ENCODE data around the gene C9orf78.

DNA sequence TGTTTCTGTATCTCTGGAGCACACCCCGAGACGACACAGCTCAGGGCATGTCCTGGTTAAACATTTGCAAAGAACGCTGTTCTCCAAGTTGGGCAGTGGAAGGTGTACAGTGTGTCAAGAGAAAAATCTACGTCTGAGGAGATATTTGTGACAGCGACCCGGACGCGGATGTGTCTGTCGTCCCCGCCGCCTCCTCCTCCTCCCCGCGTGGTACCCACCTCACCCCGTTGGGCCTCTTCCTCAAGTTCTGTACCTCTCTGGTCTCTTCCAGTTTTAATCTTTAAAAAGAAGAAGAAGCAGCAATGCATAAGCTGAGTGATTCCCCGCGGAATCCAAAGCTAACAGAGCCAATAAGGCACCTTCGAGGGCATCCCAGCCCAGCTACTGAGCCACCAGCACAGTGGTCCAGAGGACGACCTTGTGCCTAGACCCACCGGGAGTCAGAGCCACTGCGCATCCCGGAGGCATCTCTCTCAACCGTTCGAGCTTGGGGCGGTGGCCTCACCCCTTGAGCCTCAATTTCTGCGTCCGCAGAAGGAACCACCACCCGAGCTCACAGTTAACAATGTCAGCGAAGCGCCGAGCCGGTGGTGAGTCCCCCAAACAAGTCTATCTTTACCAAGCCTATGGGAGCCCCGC is 467 bp downstream of the C9orf78 start:
- no peak for TF ChIP-seq TCF12 (IDR thresholded peaks at IDR 0.05; ENCODE audit: low read depth)
- TF ChIP-seq RAD21 (IDR thresholded peaks at IDR 0.05; ENCODE audit: low read depth) = no peak
- TF ChIP-seq TAF1 (IDR thresholded peaks at IDR 0.05; ENCODE audit: low read depth) = no peak
- TF ChIP-seq TEAD4 (IDR thresholded peaks at IDR 0.05) = no peak
- TF ChIP-seq YY1 (IDR thresholded peaks at IDR 0.05; ENCODE audit: low read depth) = no peak
- TF ChIP-seq, protein P1, sequence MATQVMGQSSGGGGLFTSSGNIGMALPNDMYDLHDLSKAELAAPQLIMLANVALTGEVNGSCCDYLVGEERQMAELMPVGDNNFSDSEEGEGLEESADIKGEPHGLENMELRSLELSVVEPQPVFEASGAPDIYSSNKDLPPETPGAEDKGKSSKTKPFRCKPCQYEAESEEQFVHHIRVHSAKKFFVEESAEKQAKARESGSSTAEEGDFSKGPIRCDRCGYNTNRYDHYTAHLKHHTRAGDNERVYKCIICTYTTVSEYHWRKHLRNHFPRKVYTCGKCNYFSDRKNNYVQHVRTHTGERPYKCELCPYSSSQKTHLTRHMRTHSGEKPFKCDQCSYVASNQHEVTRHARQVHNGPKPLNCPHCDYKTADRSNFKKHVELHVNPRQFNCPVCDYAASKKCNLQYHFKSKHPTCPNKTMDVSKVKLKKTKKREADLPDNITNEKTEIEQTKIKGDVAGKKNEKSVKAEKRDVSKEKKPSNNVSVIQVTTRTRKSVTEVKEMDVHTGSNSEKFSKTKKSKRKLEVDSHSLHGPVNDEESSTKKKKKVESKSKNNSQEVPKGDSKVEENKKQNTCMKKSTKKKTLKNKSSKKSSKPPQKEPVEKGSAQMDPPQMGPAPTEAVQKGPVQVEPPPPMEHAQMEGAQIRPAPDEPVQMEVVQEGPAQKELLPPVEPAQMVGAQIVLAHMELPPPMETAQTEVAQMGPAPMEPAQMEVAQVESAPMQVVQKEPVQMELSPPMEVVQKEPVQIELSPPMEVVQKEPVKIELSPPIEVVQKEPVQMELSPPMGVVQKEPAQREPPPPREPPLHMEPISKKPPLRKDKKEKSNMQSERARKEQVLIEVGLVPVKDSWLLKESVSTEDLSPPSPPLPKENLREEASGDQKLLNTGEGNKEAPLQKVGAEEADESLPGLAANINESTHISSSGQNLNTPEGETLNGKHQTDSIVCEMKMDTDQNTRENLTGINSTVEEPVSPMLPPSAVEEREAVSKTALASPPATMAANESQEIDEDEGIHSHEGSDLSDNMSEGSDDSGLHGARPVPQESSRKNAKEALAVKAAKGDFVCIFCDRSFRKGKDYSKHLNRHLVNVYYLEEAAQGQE (IDR thresholded peaks at IDR 0.05; ENCODE audit: low read depth) = no peak
- TF ChIP-seq CEBPB (IDR thresholded peaks at IDR 0.05) = no peak
- TF ChIP-seq EP300 (IDR thresholded peaks at IDR 0.05; ENCODE audit: borderline replicate concordance) = no peak

Measured in Ishikawa (cell line).